ENCODE measurements around the gene METTL18.

The METTL18 gene

DNA sequence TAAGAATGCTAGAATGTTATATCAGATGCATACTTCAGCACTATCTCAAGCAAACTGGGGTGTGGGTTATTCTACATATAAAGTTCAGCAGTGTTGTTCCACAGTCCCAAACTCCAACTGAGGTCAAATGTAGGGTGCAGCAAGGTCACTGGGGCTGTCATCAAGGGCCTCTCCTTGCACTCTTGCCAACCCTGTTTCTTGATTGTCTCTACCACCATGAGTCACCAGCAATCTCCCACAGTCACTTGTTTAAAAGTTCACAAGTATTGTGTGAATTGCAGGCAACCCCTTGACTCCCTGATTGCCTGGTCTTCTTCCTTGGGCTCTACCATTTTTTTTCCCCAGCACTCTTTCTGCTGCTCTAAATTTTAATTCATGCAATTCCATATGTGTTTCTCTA is 10.6 kb downstream of the METTL18 start:
- DNase-seq = no peak

DNA sequence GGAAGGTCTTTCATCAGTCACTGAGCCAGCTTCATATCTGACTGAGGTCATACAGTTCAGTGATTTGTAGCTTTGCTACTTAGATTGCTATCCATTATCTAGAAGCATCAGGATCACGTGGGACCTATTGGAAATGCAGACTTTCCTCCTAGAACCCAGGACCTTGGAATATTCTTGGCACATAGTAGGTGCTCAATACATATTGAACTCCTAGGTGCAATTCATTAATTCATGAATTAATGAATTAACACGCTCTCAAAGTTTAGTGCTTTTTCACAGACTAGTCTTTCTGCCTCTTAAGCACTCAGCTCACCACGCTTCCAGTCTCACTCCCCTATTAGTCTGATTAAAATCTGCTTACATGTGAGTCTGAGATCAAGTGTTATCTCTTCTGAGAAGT is 12.1 kb downstream of the METTL18 start:
- no peak for DNase-seq

DNA sequence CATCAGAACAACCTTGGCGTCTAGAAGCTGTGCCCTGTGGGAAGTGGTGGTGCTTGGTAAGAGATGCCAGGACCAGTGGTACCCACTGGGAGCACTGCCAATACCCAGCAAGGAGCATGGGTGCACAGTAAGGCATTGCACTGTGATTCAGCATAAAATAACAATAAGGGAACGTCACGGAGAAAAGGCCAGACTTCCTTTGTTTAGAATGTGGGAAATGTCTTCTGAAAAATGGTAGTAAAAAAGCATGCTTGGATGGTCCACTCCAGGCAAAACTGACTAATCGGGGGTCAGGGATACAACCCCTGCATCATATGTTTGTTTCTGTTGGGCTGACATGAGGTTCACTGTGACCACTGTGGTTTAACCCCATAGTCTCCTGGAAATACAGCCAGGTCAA is 14.7 kb downstream of the METTL18 start:
- DNase-seq = peak; percentile 55

GRCh38 chr1:169779150-169779549 is 15.6 kb downstream of the METTL18 start:
- DNase-seq = no peak

DNA sequence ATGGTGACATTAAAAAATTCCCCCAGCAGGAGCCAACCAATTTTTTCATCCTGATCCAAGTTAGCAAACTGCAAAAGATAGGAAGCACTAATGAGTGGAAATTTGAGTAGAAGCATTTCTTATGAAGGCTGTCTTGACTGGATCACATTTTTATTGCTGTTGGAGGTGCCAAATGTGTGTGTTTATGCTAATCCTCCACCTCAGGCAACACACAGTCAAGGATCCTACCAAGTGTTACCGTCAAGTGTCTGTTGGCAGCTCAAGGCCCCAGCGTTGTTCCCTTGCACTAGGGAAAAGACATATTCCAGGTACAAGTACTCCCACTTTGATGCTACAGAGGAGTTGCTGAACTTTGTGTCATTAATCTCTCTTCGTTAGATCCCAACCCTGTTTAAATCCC is 18.3 kb downstream of the METTL18 start:
- no peak for DNase-seq

DNA sequence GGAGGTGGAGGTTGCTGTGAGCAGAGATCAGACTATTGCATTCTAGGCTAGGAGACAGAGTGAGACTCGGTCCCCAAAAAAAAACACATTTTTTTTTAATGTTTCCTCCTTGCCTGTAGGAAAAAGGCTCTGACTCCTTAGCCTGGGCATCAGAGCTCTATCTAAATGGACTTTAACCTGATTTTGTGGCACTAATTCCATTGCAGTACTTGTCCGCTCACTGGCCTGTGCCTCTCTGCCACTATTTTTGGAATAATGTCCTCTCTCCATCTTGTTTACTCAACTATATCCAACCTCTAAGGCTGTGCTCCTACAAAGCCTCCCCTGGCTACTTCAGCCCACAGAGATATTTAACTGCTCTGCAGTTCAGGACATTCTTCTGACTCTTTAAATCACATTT is 26.5 kb downstream of the METTL18 start:
- DNase-seq = no peak

- DNase-seq = no peak
Observed at GRCh38 chr1:169765580-169766331, 29.0 kb downstream of the METTL18 start.

DNA sequence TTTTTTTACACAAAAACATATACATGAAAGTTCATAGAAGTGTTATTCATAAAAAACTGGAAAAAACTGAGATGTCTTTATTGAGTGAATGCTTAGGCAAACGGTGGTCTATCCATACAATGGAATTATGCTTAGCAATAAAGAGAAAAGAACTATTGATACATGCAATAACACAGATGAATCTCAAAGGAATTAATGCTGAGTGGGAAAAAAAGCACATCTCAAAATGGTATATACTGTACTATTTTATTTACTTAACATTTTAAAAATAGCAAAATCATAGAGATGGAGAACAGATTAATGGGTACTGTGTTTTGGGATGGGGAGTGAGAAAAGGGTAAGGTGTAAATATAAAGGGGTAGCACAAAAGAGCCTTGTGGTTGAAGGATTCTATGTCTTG is 29.8 kb downstream of the METTL18 start:
- no peak for DNase-seq

- no peak for DNase-seq
Observed at GRCh38 chr1:169762699-169763098, 32.0 kb downstream of the METTL18 start.

- no peak for DNase-seq
Observed at GRCh38 chr1:169759038-169759437, 35.7 kb downstream of the METTL18 start.

GRCh38 chr1:169753549-169753948 is 41.2 kb downstream of the METTL18 start:
- DNase-seq = no peak

GRCh38 chr1:169750041-169750440 is 44.7 kb downstream of the METTL18 start:
- DNase-seq = no peak

DNA sequence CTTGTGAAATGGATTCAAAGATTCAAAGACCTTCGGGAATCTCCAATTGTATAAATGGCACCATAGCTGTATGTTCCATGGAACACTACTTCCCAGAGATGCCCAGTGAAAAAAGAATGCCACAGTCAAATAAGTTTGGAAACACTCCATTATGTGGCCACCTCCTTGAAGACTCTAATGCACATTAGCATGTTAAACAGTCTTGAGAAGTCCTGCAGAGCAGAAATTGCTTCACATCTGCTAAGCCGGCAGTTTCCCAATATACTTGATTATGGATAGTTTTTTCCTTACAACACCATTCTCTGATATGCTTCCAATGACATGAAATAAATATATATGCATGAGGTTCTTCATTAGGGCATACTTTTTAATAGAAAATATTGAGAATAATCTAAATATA is 48.2 kb downstream of the METTL18 start:
- no peak for DNase-seq

- DNase-seq = no peak
Observed at GRCh38 chr1:169745015-169745861, 49.5 kb downstream of the METTL18 start.

Measured in GOT3 (cell line).